GM18858 (cell line): ENCODE data around the gene TSNAX.
"Not testable (repeated sequence)": the region's sequence is repeated elsewhere in the genome, so short reads cannot be mapped to it uniquely, and the experiment has no call there.

Experiments
- ATAC-seq: cut with Tn5 transposase; IDR thresholded peaks from one replicate; pipeline ENCODE4 v1.9.1; 2021; ENCODE audit not compliant: unreplicated experiment

The TSNAX gene

GRCh38 chr1:231558708-231559185 lies 30.3 kb downstream of the TSNAX start:
- no peak for ATAC-seq

- ATAC-seq, result no peak
Observed at GRCh38 chr1:231561647-231562383, 33.3 kb downstream of the TSNAX start.

- no peak for ATAC-seq
Observed at GRCh38 chr1:231563247-231563646, 34.8 kb downstream of the TSNAX start.

GRCh38 chr1:231564373-231564772 lies 35.9 kb downstream of the TSNAX start:
- no peak for ATAC-seq

- no peak for ATAC-seq
Observed at GRCh38 chr1:231566496-231566895, 38.0 kb downstream of the TSNAX start.

GRCh38 chr1:231570262-231570661 lies 41.8 kb downstream of the TSNAX start:
- ATAC-seq, result not testable (repeated sequence)

GRCh38 chr1:231571904-231572303 lies 43.4 kb downstream of the TSNAX start:
- no peak for ATAC-seq

GRCh38 chr1:231575472-231575871 lies 47.0 kb downstream of the TSNAX start:
- ATAC-seq, result no peak

GRCh38 chr1:231576804-231577718 lies 48.6 kb downstream of the TSNAX start:
- ATAC-seq, result no peak

- ATAC-seq, result no peak
Observed at GRCh38 chr1:231580874-231581273, 52.4 kb downstream of the TSNAX start.

- ATAC-seq, result no peak
Observed at GRCh38 chr1:231581859-231582258, 53.4 kb downstream of the TSNAX start.

- no peak for ATAC-seq
Observed at GRCh38 chr1:231583376-231583775, 54.9 kb downstream of the TSNAX start.

- no peak for ATAC-seq
Observed at GRCh38 chr1:231584117-231584516, 55.6 kb downstream of the TSNAX start.

- ATAC-seq, result no peak
Observed at GRCh38 chr1:231584921-231585320, 56.5 kb downstream of the TSNAX start.

- no peak for ATAC-seq
Observed at GRCh38 chr1:231590453-231591198, 62.2 kb downstream of the TSNAX start.

- ATAC-seq, result no peak
Observed at GRCh38 chr1:231591466-231591865, 63.0 kb downstream of the TSNAX start.

- no peak for ATAC-seq
Observed at GRCh38 chr1:231592809-231593208, 64.3 kb downstream of the TSNAX start.

GRCh38 chr1:231593264-231593663 lies 64.8 kb downstream of the TSNAX start:
- not testable (repeated sequence) for ATAC-seq

- ATAC-seq, result no peak
Observed at GRCh38 chr1:231594123-231594522, 65.7 kb downstream of the TSNAX start.

GRCh38 chr1:231594749-231595148 lies 66.3 kb downstream of the TSNAX start:
- ATAC-seq, result no peak

GRCh38 chr1:231596337-231596791 lies 67.9 kb downstream of the TSNAX start:
- no peak for ATAC-seq
